Measurements from ENCODE around the gene P4HA2.

The P4HA2 gene

GRCh38 chr5:132250547-132250946 is 22.9 kb upstream of the P4HA2 start:
- in situ Hi-C loops (cut with MboI; ENCODE audit: low sequenced_read_pairs, unreplicated experiment), result no loop called here
- no peak for DNase-seq (ENCODE audit: low spot score)
- no peak for TF ChIP-seq CTCF (IDR thresholded peaks at IDR 0.05; ENCODE audit: borderline replicate concordance, control extremely low read depth, extremely low read depth, insufficient read depth, missing control alignments)

GRCh38 chr5:132246806-132247205 is 19.2 kb upstream of the P4HA2 start:
- in situ Hi-C loops (cut with MboI; ENCODE audit: low sequenced_read_pairs, unreplicated experiment), result no loop called here
- DNase-seq (ENCODE audit: low spot score), result no peak
- TF ChIP-seq CTCF (IDR thresholded peaks at IDR 0.05; ENCODE audit: borderline replicate concordance, control extremely low read depth, extremely low read depth, insufficient read depth, missing control alignments), result no peak

GRCh38 chr5:132245593-132245992 is 17.9 kb upstream of the P4HA2 start:
- TF ChIP-seq CTCF (IDR thresholded peaks at IDR 0.05; ENCODE audit: borderline replicate concordance, control extremely low read depth, extremely low read depth, insufficient read depth, missing control alignments), result no peak
- DNase-seq (ENCODE audit: low spot score), result no peak
- in situ Hi-C loops (cut with MboI; ENCODE audit: low sequenced_read_pairs, unreplicated experiment), result no loop called here

GRCh38 chr5:132243366-132243977 is 15.8 kb upstream of the P4HA2 start:
- TF ChIP-seq CTCF (IDR thresholded peaks at IDR 0.05; ENCODE audit: borderline replicate concordance, control extremely low read depth, extremely low read depth, insufficient read depth, missing control alignments), result no peak
- DNase-seq (ENCODE audit: low spot score), result no peak
- in situ Hi-C loops (cut with MboI; ENCODE audit: low sequenced_read_pairs, unreplicated experiment), result no loop called here

- TF ChIP-seq CTCF (IDR thresholded peaks at IDR 0.05; ENCODE audit: borderline replicate concordance, control extremely low read depth, extremely low read depth, insufficient read depth, missing control alignments), result no peak
- no peak for DNase-seq (ENCODE audit: low spot score)
- in situ Hi-C loops (cut with MboI; ENCODE audit: low sequenced_read_pairs, unreplicated experiment), result no loop called here
These were observed 12.1 kb upstream of the P4HA2 start for GRCh38 chr5:132239776-132240175.

GRCh38 chr5:132238901-132239500 is 11.3 kb upstream of the P4HA2 start:
- DNase-seq (ENCODE audit: low spot score), result no peak
- in situ Hi-C loops (cut with MboI; ENCODE audit: low sequenced_read_pairs, unreplicated experiment), result no loop called here
- TF ChIP-seq CTCF (IDR thresholded peaks at IDR 0.05; ENCODE audit: borderline replicate concordance, control extremely low read depth, extremely low read depth, insufficient read depth, missing control alignments), result no peak
